Stimulated activated CD4-positive, alpha-beta T cell treated with anti-CD3 and anti-CD28 coated beads, TNF-alpha, amount 100 ng/mL, for 48 hours (primary cell): ENCODE results near the gene AP2B1.
A peak's percentile ranks its signal among the peaks of the same experiment; 100 is the strongest.
"Not testable (repeated sequence)": the region's sequence is repeated elsewhere in the genome, so short reads cannot be mapped to it uniquely, and the experiment has no call there.

Source experiments
- DNase-seq, 3 donors: peaks; one replicate each; pipeline ENCODE4 v3.0.0-alpha.2; 2020; ENCODE audit warnings: low read depth in 3 of 3

The AP2B1 gene

GRCh38 chr17:35587074-35587961, at the start of gene AP2B1:
TSS of gene AP2B1 (plus strand) at chr17:35587322. CDS start at chr17:35594031, 6,709 bp downstream.
- DNase-seq = peak; percentile 90 to 93 (median 91)

- no peak for DNase-seq
These were observed 49.5 kb upstream of the AP2B1 start, which contains the start of gene SLFN12L for GRCh38 chr17:35537601-35538141. TSS of gene SLFN12L (minus strand) at chr17:35537678. CDS start at chr17:35522364, 15,314 bp downstream.

- no peak for DNase-seq
These were observed 47.5 kb upstream of the AP2B1 start for GRCh38 chr17:35539659-35540026.

GRCh38 chr17:35540589-35541404, 46.3 kb upstream of the AP2B1 start:
- DNase-seq = no peak

- no peak for DNase-seq
These were observed 45.7 kb upstream of the AP2B1 start for GRCh38 chr17:35541434-35541833.

GRCh38 chr17:35542990-35543389, 44.1 kb upstream of the AP2B1 start:
- no peak for DNase-seq

- no peak for DNase-seq
These were observed 43.3 kb upstream of the AP2B1 start for GRCh38 chr17:35543856-35544255.

- DNase-seq = no peak
These were observed 42.0 kb upstream of the AP2B1 start for GRCh38 chr17:35545150-35545549.

- no peak for DNase-seq
These were observed 40.6 kb upstream of the AP2B1 start for GRCh38 chr17:35546487-35546886.

- no peak for DNase-seq
These were observed 38.8 kb upstream of the AP2B1 start for GRCh38 chr17:35548208-35548810.

GRCh38 chr17:35548978-35549377, 38.1 kb upstream of the AP2B1 start:
- DNase-seq = no peak

GRCh38 chr17:35553310-35553709, 33.8 kb upstream of the AP2B1 start:
- no peak for DNase-seq

GRCh38 chr17:35554668-35555067, 32.5 kb upstream of the AP2B1 start:
- DNase-seq = no peak

GRCh38 chr17:35555691-35556090, 31.4 kb upstream of the AP2B1 start:
- no peak for DNase-seq

GRCh38 chr17:35557353-35557752, 29.8 kb upstream of the AP2B1 start:
- DNase-seq = no peak

GRCh38 chr17:35559495-35560210, 27.5 kb upstream of the AP2B1 start:
- DNase-seq = no peak

GRCh38 chr17:35560703-35561102, 26.4 kb upstream of the AP2B1 start, which contains the start of gene SLFN14:
TSS of gene SLFN14 (minus strand) at chr17:35560819. CDS start at chr17:35558062, 2,757 bp downstream.
- DNase-seq = no peak

- not testable (repeated sequence) for DNase-seq
These were observed 23.9 kb upstream of the AP2B1 start for GRCh38 chr17:35563181-35563580.

- DNase-seq = no peak
These were observed 20.2 kb upstream of the AP2B1 start for GRCh38 chr17:35566968-35567367.

GRCh38 chr17:35568561-35568960, 18.6 kb upstream of the AP2B1 start:
- DNase-seq = peak in 1 of 3 donors; percentile 36

- DNase-seq = no peak
These were observed 17.7 kb upstream of the AP2B1 start for GRCh38 chr17:35569405-35569804.
